HG03039 (cell line): ENCODE data around the gene KDM4C.

Source experiments
- ATAC-seq: cut with Tn5 transposase; IDR thresholded peaks from one replicate; pipeline ENCODE4 v1.9.1; 2021; ENCODE audit warnings: mild to moderate bottlenecking, moderate library complexity; ENCODE audit not compliant: unreplicated experiment

KDM4C gene

GRCh38 chr9:7192266-7192665, 434.5 kb downstream of the KDM4C start:
- no peak for ATAC-seq

DNA sequence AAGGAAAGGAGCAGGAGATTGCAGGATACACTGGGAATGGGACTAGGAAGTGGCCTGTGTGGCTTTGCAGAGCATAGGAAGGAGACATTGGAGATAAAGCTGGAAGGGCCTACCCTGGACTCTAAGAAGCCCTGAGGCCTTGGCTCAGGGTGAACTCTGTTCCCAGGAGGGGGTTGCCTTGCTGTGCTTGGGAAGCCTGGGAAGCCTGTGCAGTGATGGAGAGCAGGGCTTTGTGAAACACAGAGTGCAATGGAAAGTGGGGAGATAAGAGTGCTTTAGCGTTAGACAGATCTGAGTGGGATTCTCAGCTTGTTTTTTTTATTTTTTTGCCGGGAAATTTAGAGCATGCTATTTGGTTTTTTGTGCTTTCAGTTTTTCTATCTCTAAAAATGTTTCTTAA, 437.8 kb downstream of the KDM4C start:
- no peak for ATAC-seq

GRCh38 chr9:7196467-7196866, 438.7 kb downstream of the KDM4C start:
- no peak for ATAC-seq

- no peak for ATAC-seq
Observed at GRCh38 chr9:7201196-7201595, 443.4 kb downstream of the KDM4C start.

DNA sequence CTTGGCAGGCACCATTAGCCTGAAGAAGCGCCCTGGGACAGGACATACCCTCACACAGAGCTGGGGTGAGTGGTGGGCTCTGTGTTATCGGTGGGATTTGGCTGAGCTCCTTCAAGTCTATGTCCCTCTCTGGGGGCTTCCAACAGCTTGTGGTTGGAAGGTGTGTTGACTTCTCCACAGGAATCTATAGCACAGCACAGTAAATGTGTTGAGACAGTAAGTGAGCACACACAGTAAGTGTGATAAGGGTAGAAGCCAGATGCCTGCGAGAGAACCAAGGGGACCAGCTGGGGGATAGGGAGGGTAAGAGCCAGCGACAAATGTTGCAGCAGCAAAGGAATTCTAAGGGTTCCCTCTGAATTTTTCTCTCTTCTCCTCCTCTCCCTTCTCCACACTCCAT, 448.0 kb downstream of the KDM4C start:
- no peak for ATAC-seq

DNA sequence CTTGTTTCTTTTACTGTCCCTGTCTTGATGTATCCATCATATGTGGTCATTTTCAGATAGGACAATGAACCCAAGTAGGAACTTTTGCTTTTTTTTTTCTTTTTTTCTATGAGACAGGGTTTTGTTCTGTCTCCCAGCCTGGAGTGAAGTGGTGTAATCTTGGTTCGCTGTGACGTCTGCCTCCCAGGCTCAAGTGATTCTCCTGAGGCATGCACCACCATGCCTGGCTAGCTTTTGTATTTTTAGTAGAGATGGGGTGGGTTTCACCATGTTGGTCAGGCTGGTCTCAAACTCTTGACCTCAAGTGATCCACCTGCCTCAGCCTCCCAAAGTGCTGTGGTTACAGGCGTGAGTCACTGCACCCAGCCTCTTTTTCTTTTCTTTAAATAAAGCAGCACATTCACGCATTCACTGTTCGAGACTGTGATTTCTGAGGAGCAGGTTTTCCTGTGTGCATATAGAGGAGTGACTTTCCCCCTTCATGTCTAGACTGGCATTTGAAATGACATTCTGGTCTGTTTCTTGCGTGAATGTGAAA, 448.5 kb downstream of the KDM4C start:
- no peak for ATAC-seq

- no peak for ATAC-seq
Observed at GRCh38 chr9:7209016-7209715, 451.4 kb downstream of the KDM4C start.

- ATAC-seq: no peak
Observed at GRCh38 chr9:7209990-7210389, 452.2 kb downstream of the KDM4C start.

DNA sequence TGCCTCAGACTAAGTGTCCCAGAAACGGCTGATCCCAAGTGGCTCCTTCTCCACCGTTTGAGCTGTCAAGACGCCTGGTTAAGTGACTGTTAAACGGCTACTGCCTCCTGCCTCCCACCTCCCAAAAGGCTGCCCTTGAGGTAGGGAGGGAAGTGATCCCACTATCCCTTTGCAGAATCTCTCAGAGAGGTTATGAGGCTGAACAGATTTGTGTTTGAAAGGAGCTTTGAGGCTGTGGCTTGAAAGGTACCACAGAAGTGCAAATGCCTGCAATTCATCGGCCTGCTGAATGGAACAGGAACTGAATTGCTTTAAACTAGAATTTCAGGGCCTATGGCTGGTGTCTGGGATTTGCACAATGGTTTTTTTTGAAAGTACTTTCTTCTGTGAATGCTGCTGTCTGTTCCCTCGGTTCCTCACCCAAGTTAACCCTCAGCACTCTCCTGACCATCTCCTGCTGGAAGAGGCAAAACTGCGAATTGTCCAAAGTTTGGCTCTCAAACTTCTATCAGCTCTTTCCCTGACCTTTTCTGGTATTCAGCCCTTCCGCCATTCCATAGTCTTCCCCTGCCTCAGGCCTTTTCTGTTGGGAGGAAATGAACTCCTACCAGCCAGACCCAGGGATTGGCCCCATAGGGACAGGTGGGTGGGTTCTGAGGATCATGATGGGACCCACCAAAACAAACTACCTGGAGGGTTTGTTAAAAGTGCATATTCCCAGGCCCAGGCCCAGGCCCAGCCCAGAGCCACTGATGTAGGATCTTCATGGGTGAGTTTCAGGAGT, 453.3 kb downstream of the KDM4C start:
- no peak for ATAC-seq

DNA sequence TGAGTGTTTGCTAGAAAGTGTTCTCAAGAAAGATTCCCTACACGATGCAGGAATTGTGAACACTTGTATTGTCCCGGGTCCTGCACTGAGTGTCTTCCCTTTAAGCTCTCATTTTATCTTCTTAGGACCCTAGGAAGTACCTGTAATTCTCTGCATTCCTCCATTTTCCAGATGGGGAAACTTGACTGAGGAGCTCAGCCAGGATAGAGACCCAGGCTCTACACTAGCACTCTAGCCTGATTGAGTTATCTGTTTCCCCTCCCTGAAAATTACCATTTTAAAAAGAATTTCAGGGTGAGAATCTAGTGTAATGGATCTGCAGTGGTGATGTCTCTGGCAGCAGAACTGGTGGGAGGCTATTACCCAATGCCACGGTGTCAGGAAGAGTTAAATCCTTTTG, 453.9 kb downstream of the KDM4C start:
- ATAC-seq: no peak

- ATAC-seq: no peak
Observed at GRCh38 chr9:7212101-7212500, 454.3 kb downstream of the KDM4C start.

- ATAC-seq: no peak
Observed at GRCh38 chr9:7216004-7216841, 458.4 kb downstream of the KDM4C start.

- ATAC-seq: no peak
Observed at GRCh38 chr9:7223981-7224380, 466.2 kb downstream of the KDM4C start.
